HG03135 (cell line): ENCODE data around the gene SYDE2.
"Not testable (repeated sequence)": the region's sequence is repeated elsewhere in the genome, so short reads cannot be mapped to it uniquely, and the experiment has no call there.

Experiments used
- ATAC-seq: cut with Tn5 transposase; IDR thresholded peaks from one replicate; pipeline ENCODE4 v1.9.1; 2021; ENCODE audit warnings: mild to moderate bottlenecking, moderate library complexity; ENCODE audit not compliant: unreplicated experiment

Gene SYDE2

GRCh38 chr1:85214654-85215053 lies 13.8 kb upstream of the SYDE2 start:
- no peak for ATAC-seq

- no peak for ATAC-seq
Observed at GRCh38 chr1:85208488-85208887, 7.7 kb upstream of the SYDE2 start.

GRCh38 chr1:85203573-85204171 lies 2.9 kb upstream of the SYDE2 start:
- ATAC-seq = no peak

GRCh38 chr1:85202864-85203255 lies 2.0 kb upstream of the SYDE2 start:
- no peak for ATAC-seq

GRCh38 chr1:85202092-85202863 lies 1.5 kb upstream of the SYDE2 start:
- ATAC-seq = no peak

- ATAC-seq = peak; percentile 43
Observed at GRCh38 chr1:85201340-85202091, 700 bp upstream of the SYDE2 start.

- no peak for ATAC-seq
Observed at GRCh38 chr1:85199667-85200462, 951 bp downstream of the SYDE2 start.

GRCh38 chr1:85198864-85199263 lies 2.0 kb downstream of the SYDE2 start:
- ATAC-seq = no peak

- ATAC-seq = no peak
Observed at GRCh38 chr1:85196358-85196757, 4.5 kb downstream of the SYDE2 start.

GRCh38 chr1:85195703-85196102 lies 5.1 kb downstream of the SYDE2 start:
- no peak for ATAC-seq

GRCh38 chr1:85192129-85192528 lies 8.7 kb downstream of the SYDE2 start:
- ATAC-seq = not testable (repeated sequence)

- ATAC-seq = no peak
Observed at GRCh38 chr1:85189120-85189519, 11.7 kb downstream of the SYDE2 start.

GRCh38 chr1:85188530-85188929 lies 12.3 kb downstream of the SYDE2 start:
- ATAC-seq = no peak

- not testable (repeated sequence) for ATAC-seq
Observed at GRCh38 chr1:85187021-85187420, 13.8 kb downstream of the SYDE2 start.

- no peak for ATAC-seq
Observed at GRCh38 chr1:85184245-85184644, 16.6 kb downstream of the SYDE2 start.

GRCh38 chr1:85182700-85183099 lies 18.1 kb downstream of the SYDE2 start:
- ATAC-seq = no peak

- no peak for ATAC-seq
Observed at GRCh38 chr1:85180869-85181268, 19.9 kb downstream of the SYDE2 start.

- ATAC-seq = no peak
Observed at GRCh38 chr1:85179522-85179921, 21.3 kb downstream of the SYDE2 start.

GRCh38 chr1:85178396-85178795 lies 22.4 kb downstream of the SYDE2 start:
- ATAC-seq = no peak

GRCh38 chr1:85174503-85174902 lies 26.3 kb downstream of the SYDE2 start:
- no peak for ATAC-seq

- no peak for ATAC-seq
Observed at GRCh38 chr1:85172684-85173337, 28.0 kb downstream of the SYDE2 start.
